Kidney epithelial cell (primary cell): Measurements from ENCODE around the gene SCYL2. TPM values are rescaled to one million over a fixed set of nuclear protein-coding genes. Genes with fewer than 3 reads are reported as not detected.
A peak's percentile ranks its signal among the peaks of the same experiment; 100 is the strongest.
"Not testable (repeated sequence)": the region's sequence is repeated elsewhere in the genome, so short reads cannot be mapped to it uniquely, and the experiment has no call there.

Experiments used
- DNase-seq: peaks from one replicate; pipeline ENCODE4 v3.0.0-alpha.2; 2010; ENCODE audit warnings: low read depth
- H3K27me3 ChIP-seq: 2 replicates; pipeline ENCODE4 v1.6.0; 2011; ENCODE audit warnings: low read length; ENCODE audit not compliant: control insufficient read depth, insufficient read depth
- H3K36me3 ChIP-seq: 2 replicates; pipeline ENCODE4 v1.5.1; 2011; ENCODE audit warnings: low read length; ENCODE audit not compliant: control insufficient read depth, insufficient read depth
- H3K4me3 ChIP-seq: 2 replicates; pipeline ENCODE4 v1.5.1; 2011; ENCODE audit warnings: low read depth, mild to moderate bottlenecking, control low read depth, low read length
- total RNA-seq: library from RNA; depleted of rRNA; stranded (reverse); fragments of >200 nt; gene quantifications from 2 replicates; pipeline ENCODE4 v1.2.3, GENCODE V29; 2015
- TF ChIP-seq, protein P1 (sequence below): IDR thresholded peaks from 2 replicates; pipeline ENCODE4 v1.5.1; 2011; ENCODE audit warnings: mild to moderate bottlenecking, moderate library complexity, low read length, control low read depth, inconsistent platforms; ENCODE audit not compliant: insufficient read depth, poor library complexity, severe bottlenecking

Gene SCYL2, protein sequence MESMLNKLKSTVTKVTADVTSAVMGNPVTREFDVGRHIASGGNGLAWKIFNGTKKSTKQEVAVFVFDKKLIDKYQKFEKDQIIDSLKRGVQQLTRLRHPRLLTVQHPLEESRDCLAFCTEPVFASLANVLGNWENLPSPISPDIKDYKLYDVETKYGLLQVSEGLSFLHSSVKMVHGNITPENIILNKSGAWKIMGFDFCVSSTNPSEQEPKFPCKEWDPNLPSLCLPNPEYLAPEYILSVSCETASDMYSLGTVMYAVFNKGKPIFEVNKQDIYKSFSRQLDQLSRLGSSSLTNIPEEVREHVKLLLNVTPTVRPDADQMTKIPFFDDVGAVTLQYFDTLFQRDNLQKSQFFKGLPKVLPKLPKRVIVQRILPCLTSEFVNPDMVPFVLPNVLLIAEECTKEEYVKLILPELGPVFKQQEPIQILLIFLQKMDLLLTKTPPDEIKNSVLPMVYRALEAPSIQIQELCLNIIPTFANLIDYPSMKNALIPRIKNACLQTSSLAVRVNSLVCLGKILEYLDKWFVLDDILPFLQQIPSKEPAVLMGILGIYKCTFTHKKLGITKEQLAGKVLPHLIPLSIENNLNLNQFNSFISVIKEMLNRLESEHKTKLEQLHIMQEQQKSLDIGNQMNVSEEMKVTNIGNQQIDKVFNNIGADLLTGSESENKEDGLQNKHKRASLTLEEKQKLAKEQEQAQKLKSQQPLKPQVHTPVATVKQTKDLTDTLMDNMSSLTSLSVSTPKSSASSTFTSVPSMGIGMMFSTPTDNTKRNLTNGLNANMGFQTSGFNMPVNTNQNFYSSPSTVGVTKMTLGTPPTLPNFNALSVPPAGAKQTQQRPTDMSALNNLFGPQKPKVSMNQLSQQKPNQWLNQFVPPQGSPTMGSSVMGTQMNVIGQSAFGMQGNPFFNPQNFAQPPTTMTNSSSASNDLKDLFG
- 39.0 and 47.5 TPM in 2 replicates for total RNA-seq

DNA sequence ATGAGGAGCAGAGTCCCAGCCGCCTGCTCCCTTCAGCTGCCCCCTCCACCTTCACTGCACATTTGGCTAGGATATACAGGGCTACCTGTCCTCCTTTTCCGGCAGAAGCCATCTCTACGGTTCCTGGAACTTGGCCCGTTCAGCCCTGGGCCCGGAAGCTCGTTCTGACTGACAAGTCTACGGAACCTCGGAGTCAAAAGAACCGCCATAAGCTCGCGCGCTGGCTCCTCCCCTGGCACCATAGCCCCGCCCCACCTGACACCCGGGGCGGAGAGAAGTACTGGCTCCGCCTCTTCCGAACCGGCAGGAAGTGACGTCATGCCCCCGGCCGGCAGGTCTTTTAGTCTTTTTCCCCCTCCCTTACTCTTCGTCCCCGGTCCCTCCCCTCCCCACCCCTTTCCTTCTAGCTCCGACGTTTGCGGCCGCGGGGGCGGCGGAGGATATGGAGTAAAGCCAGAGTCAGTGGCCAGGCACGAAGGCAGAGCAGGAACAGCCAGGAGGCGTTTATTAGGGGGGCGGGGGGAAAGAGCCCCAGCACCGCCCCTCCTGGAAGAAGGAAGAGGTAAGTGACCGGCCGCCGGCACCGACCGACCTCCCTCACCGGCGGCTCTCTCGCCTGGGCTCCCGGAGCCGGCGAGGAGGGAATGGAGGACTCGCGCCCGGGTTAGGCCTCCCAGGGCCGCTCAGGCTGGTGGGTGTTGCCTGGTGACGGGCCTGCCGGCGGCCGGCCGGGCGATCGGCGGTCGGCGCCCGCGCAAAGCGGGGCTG lies at the start of gene SCYL2, which contains the start of gene DEPDC4:
Gene SCYL2, plus strand, starts transcription at position 343 of the 768 bp plus-strand sequence. CDS start 15,794 bp downstream, outside the sequence.
Gene DEPDC4, minus strand, starts transcription at position 245 of the 768 bp plus-strand sequence. Its CDS starts 3 bp downstream, at position 242.
- peak; percentile 84 for DNase-seq
- H3K4me3 ChIP-seq, result peak within 1 kb of the TSS; percentile 96

DNA sequence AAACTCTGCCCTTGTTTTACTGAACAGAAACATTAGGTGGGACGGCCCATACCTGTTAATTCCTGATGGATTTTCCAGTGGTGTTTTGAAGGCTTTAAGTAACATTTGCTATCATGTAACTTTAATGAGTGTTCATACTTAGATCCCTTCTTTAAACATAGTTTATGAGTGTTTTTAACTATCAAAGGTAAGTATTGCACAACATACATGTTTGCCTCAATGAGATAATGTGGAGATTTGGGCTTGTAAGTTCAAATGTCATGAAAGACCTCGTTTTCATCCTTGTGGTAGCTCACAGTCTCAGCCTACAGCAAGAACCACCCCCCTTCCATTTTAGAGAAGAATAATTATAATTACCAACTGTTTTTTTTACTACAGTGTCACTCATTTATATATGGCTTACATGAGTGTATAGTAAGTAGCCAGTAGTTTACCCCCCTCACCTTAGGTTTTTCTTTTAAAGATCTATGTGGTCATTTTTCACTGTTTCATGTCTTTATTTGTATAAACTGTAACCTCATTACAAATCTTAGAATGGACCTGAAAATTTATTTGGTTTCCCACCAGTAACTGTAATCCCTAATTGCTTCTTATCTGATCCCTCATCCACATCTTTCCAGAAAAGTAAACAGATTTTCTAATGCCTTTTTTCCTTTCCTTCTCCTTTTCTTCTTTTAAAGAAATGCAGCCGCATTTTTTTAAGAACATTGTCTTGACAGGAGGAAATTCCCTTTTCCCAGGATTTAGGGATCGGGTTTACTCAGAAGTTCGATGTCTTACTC lies 47.5 kb upstream of the SCYL2 start:
- Histone ChIP-seq H3K4me3 (no peak overlapping the region), H3K27me3 (no peaks in the 10 kb centered on the region), H3K36me3 (no peaks in the 10 kb centered on the region)
- DNase-seq, result no peak
- TF ChIP-seq, protein P1, sequence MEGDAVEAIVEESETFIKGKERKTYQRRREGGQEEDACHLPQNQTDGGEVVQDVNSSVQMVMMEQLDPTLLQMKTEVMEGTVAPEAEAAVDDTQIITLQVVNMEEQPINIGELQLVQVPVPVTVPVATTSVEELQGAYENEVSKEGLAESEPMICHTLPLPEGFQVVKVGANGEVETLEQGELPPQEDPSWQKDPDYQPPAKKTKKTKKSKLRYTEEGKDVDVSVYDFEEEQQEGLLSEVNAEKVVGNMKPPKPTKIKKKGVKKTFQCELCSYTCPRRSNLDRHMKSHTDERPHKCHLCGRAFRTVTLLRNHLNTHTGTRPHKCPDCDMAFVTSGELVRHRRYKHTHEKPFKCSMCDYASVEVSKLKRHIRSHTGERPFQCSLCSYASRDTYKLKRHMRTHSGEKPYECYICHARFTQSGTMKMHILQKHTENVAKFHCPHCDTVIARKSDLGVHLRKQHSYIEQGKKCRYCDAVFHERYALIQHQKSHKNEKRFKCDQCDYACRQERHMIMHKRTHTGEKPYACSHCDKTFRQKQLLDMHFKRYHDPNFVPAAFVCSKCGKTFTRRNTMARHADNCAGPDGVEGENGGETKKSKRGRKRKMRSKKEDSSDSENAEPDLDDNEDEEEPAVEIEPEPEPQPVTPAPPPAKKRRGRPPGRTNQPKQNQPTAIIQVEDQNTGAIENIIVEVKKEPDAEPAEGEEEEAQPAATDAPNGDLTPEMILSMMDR, result no peak

More for the DNA sequence above, at the start of gene SCYL2, which contains the start of gene DEPDC4:
- H3K36me3 ChIP-seq, result no peaks in the 10 kb centered on the region
- H3K27me3 ChIP-seq, result no peaks in the 10 kb centered on the region
- TF ChIP-seq, protein P1, result no peak

DNA sequence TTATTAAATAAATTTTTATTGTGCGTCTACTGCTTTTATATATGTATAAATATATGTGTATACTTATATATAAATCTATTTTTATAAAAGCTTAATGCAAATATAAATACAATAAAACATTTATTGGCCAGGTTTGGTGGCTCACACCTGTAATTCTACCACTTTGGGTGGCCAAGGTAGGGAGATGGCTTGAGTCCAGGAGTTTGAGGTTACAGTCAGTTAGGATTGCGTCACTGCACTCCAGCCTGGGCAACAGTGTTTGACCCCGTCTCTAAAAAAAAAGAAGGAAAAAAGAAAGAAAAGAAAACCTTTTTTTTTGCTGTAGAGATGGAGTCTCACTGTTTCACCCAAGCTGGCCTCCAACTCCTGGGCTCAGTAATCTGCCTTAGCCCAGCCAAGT lies 45.5 kb upstream of the SCYL2 start:
- no peaks in the 10 kb centered on the region for H3K36me3 ChIP-seq
- no peaks in the 10 kb centered on the region for H3K27me3 ChIP-seq
- H3K4me3 ChIP-seq, result no peak overlapping the region
- TF ChIP-seq, protein P1, result no peak
- no peak for DNase-seq

DNA sequence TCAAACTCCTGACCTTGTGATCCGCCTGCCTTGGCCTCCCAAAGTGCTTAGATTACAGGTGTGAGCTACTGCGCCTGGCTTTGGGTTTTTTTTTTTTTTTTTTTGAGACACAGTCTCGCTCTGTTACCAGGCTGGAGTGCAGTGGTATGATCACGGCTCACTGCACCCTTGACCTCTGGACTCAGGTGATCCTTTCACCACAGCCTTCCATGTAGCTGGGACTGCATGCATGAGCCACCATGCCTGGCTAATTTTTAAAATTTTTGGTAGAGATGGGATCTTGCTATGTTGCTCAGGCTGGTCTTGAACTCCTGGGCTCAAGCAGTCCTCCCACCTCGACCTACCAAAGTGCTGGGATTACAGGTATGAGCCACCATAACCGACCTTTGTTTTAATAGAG lies 44.8 kb upstream of the SCYL2 start:
- not testable (repeated sequence) for DNase-seq, H3K4me3 ChIP-seq, H3K27me3 ChIP-seq, H3K36me3 ChIP-seq

DNA sequence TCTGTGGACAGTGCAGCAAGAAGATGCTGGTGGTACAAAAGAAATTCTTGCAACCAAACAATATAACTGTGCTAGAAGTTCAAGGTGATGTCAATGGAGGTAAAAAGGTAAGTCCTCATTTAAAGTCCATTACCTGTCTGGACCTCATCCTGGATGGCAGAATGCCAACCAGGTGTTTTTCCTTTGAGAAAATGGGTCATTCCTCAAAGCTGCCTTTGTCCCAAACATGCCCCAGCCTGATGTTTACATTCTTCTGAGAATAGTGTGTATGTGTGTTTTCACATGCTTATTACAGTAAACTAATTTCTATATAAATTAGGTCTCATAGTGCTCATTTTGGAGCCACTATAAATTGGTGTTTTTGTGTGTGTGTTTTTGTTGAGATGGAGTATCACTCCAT lies 41.5 kb upstream of the SCYL2 start:
- DNase-seq, result no peak
- TF ChIP-seq, protein P1, result no peak
- H3K4me3 ChIP-seq, result no peak overlapping the region
- H3K27me3 ChIP-seq, result no peaks in the 10 kb centered on the region
- no peaks in the 10 kb centered on the region for H3K36me3 ChIP-seq
